ENCODE results near the gene PHTF2.

Gene PHTF2

GRCh38 chr7:77802557-77803405 is 4.2 kb downstream of the PHTF2 start:
- peaks cover 25% of the 10 kb centered on the region for H3K4me1 ChIP-seq (ENCODE audit: control insufficient read depth, insufficient read depth, low read length, poor library complexity, severe bottlenecking)
- no peaks in the 10 kb centered on the region for H3K27me3 ChIP-seq (replicated peaks; ENCODE audit: control insufficient read depth, insufficient read depth, low read length, poor library complexity, severe bottlenecking)
- no peak overlapping the region for H3K4me3 ChIP-seq (ENCODE audit: insufficient read depth, low read depth, low read length, poor library complexity, severe bottlenecking)
- peaks cover 5% of the 10 kb centered on the region for H3K9me3 ChIP-seq (ENCODE audit: control insufficient read depth, low read length)
- H3K36me3 ChIP-seq (ENCODE audit: control insufficient read depth, insufficient read depth, low read length): no peaks in the 10 kb centered on the region
- DNase-seq: peak in 1 of 3 donors; percentile 9
- H3K27ac ChIP-seq (ENCODE audit: insufficient read depth, low read length, poor library complexity, severe bottlenecking): peak overlapping the region; percentile 48

- no peak overlapping the region for H3K4me3 ChIP-seq (ENCODE audit: insufficient read depth, low read depth, low read length, poor library complexity, severe bottlenecking)
- H3K27ac ChIP-seq (ENCODE audit: insufficient read depth, low read length, poor library complexity, severe bottlenecking): no peak overlapping the region
- peaks cover 15% of the 10 kb centered on the region for H3K4me1 ChIP-seq (ENCODE audit: control insufficient read depth, insufficient read depth, low read length, poor library complexity, severe bottlenecking)
- H3K27me3 ChIP-seq (replicated peaks; ENCODE audit: control insufficient read depth, insufficient read depth, low read length, poor library complexity, severe bottlenecking): no peaks in the 10 kb centered on the region
- peaks cover 5% of the 10 kb centered on the region for H3K9me3 ChIP-seq (ENCODE audit: control insufficient read depth, low read length)
- no peaks in the 10 kb centered on the region for H3K36me3 ChIP-seq (ENCODE audit: control insufficient read depth, insufficient read depth, low read length)
- no peak for DNase-seq
Measured at GRCh38 chr7:77806425-77806824, 7.9 kb downstream of the PHTF2 start.

GRCh38 chr7:77808517-77808916 is 9.9 kb downstream of the PHTF2 start:
- no peak overlapping the region for H3K4me3 ChIP-seq (ENCODE audit: insufficient read depth, low read depth, low read length, poor library complexity, severe bottlenecking)
- no peak overlapping the region for H3K27ac ChIP-seq (ENCODE audit: insufficient read depth, low read length, poor library complexity, severe bottlenecking)
- H3K9me3 ChIP-seq (ENCODE audit: control insufficient read depth, low read length): peaks cover 5% of the 10 kb centered on the region
- DNase-seq: no peak
- no peaks in the 10 kb centered on the region for H3K27me3 ChIP-seq (replicated peaks; ENCODE audit: control insufficient read depth, insufficient read depth, low read length, poor library complexity, severe bottlenecking)
- peaks cover 21% of the 10 kb centered on the region for H3K4me1 ChIP-seq (ENCODE audit: control insufficient read depth, insufficient read depth, low read length, poor library complexity, severe bottlenecking)
- no peaks in the 10 kb centered on the region for H3K36me3 ChIP-seq (ENCODE audit: control insufficient read depth, insufficient read depth, low read length)

- Histone ChIP-seq H3K36me3 (ENCODE audit: control insufficient read depth, insufficient read depth, low read length) (no peaks in the 10 kb centered on the region), H3K4me1 (ENCODE audit: control insufficient read depth, insufficient read depth, low read length, poor library complexity, severe bottlenecking) (peaks cover 13% of the 10 kb centered on the region), H3K4me3 (ENCODE audit: insufficient read depth, low read depth, low read length, poor library complexity, severe bottlenecking) (no peak overlapping the region), H3K9me3 (ENCODE audit: control insufficient read depth, low read length) (peaks cover under 1% of the 10 kb centered on the region), H3K27ac (ENCODE audit: insufficient read depth, low read length, poor library complexity, severe bottlenecking) (no peak overlapping the region), H3K27me3 (replicated peaks; ENCODE audit: control insufficient read depth, insufficient read depth, low read length, poor library complexity, severe bottlenecking) (no peaks in the 10 kb centered on the region)
- no peak for DNase-seq
Measured at GRCh38 chr7:77811516-77812289, 13.1 kb downstream of the PHTF2 start.

GRCh38 chr7:77812290-77812685 is 13.7 kb downstream of the PHTF2 start:
- Histone ChIP-seq H3K27me3 (replicated peaks; ENCODE audit: control insufficient read depth, insufficient read depth, low read length, poor library complexity, severe bottlenecking) (no peaks in the 10 kb centered on the region), H3K27ac (ENCODE audit: insufficient read depth, low read length, poor library complexity, severe bottlenecking) (no peak overlapping the region), H3K4me1 (ENCODE audit: control insufficient read depth, insufficient read depth, low read length, poor library complexity, severe bottlenecking) (peaks cover 13% of the 10 kb centered on the region), H3K36me3 (ENCODE audit: control insufficient read depth, insufficient read depth, low read length) (peaks cover 3% of the 10 kb centered on the region), H3K4me3 (ENCODE audit: insufficient read depth, low read depth, low read length, poor library complexity, severe bottlenecking) (no peak overlapping the region), H3K9me3 (ENCODE audit: control insufficient read depth, low read length) (no peaks in the 10 kb centered on the region)
- no peak for DNase-seq

- Histone ChIP-seq H3K9me3 (ENCODE audit: control insufficient read depth, low read length) (no peaks in the 10 kb centered on the region), H3K36me3 (ENCODE audit: control insufficient read depth, insufficient read depth, low read length) (peaks cover 3% of the 10 kb centered on the region), H3K27me3 (replicated peaks; ENCODE audit: control insufficient read depth, insufficient read depth, low read length, poor library complexity, severe bottlenecking) (no peaks in the 10 kb centered on the region), H3K4me1 (ENCODE audit: control insufficient read depth, insufficient read depth, low read length, poor library complexity, severe bottlenecking) (peaks cover 13% of the 10 kb centered on the region), H3K27ac (ENCODE audit: insufficient read depth, low read length, poor library complexity, severe bottlenecking) (no peak overlapping the region), H3K4me3 (ENCODE audit: insufficient read depth, low read depth, low read length, poor library complexity, severe bottlenecking) (no peak overlapping the region)
- no peak for DNase-seq
Measured at GRCh38 chr7:77813180-77813579, 14.6 kb downstream of the PHTF2 start.

- peaks cover 9% of the 10 kb centered on the region for H3K9me3 ChIP-seq (ENCODE audit: control insufficient read depth, low read length)
- H3K36me3 ChIP-seq (ENCODE audit: control insufficient read depth, insufficient read depth, low read length): peaks cover 8% of the 10 kb centered on the region
- H3K27me3 ChIP-seq (replicated peaks; ENCODE audit: control insufficient read depth, insufficient read depth, low read length, poor library complexity, severe bottlenecking): no peaks in the 10 kb centered on the region
- H3K27ac ChIP-seq (ENCODE audit: insufficient read depth, low read length, poor library complexity, severe bottlenecking): no peak overlapping the region
- DNase-seq: no peak
- no peaks in the 10 kb centered on the region for H3K4me1 ChIP-seq (ENCODE audit: control insufficient read depth, insufficient read depth, low read length, poor library complexity, severe bottlenecking)
- H3K4me3 ChIP-seq (ENCODE audit: insufficient read depth, low read depth, low read length, poor library complexity, severe bottlenecking): no peak overlapping the region
Measured at GRCh38 chr7:77819021-77819420, 20.4 kb downstream of the PHTF2 start.

GRCh38 chr7:77820967-77821366 is 22.4 kb downstream of the PHTF2 start:
- H3K4me3 ChIP-seq (ENCODE audit: insufficient read depth, low read depth, low read length, poor library complexity, severe bottlenecking): no peak overlapping the region
- peaks cover 8% of the 10 kb centered on the region for H3K36me3 ChIP-seq (ENCODE audit: control insufficient read depth, insufficient read depth, low read length)
- H3K4me1 ChIP-seq (ENCODE audit: control insufficient read depth, insufficient read depth, low read length, poor library complexity, severe bottlenecking): no peaks in the 10 kb centered on the region
- no peak overlapping the region for H3K27ac ChIP-seq (ENCODE audit: insufficient read depth, low read length, poor library complexity, severe bottlenecking)
- no peaks in the 10 kb centered on the region for H3K27me3 ChIP-seq (replicated peaks; ENCODE audit: control insufficient read depth, insufficient read depth, low read length, poor library complexity, severe bottlenecking)
- no peak for DNase-seq
- H3K9me3 ChIP-seq (ENCODE audit: control insufficient read depth, low read length): peaks cover 9% of the 10 kb centered on the region

- H3K27ac ChIP-seq (ENCODE audit: insufficient read depth, low read length, poor library complexity, severe bottlenecking): no peak overlapping the region
- peaks cover 4% of the 10 kb centered on the region for H3K4me1 ChIP-seq (ENCODE audit: control insufficient read depth, insufficient read depth, low read length, poor library complexity, severe bottlenecking)
Measured at GRCh38 chr7:77822269-77822668, 23.7 kb downstream of the PHTF2 start.

GRCh38 chr7:77823787-77824186 is 25.2 kb downstream of the PHTF2 start:
- Histone ChIP-seq H3K36me3 (ENCODE audit: control insufficient read depth, insufficient read depth, low read length) (peaks cover 5% of the 10 kb centered on the region), H3K27me3 (replicated peaks; ENCODE audit: control insufficient read depth, insufficient read depth, low read length, poor library complexity, severe bottlenecking) (no peaks in the 10 kb centered on the region), H3K4me3 (ENCODE audit: insufficient read depth, low read depth, low read length, poor library complexity, severe bottlenecking) (no peak overlapping the region), H3K27ac (ENCODE audit: insufficient read depth, low read length, poor library complexity, severe bottlenecking) (no peak overlapping the region), H3K9me3 (ENCODE audit: control insufficient read depth, low read length) (peaks cover 9% of the 10 kb centered on the region), H3K4me1 (ENCODE audit: control insufficient read depth, insufficient read depth, low read length, poor library complexity, severe bottlenecking) (peaks cover 10% of the 10 kb centered on the region)
- no peak for DNase-seq

More at GRCh38 chr7:77822269-77822668, 23.7 kb downstream of the PHTF2 start:
- Histone ChIP-seq H3K36me3 (ENCODE audit: control insufficient read depth, insufficient read depth, low read length) (peaks cover 5% of the 10 kb centered on the region), H3K4me3 (ENCODE audit: insufficient read depth, low read depth, low read length, poor library complexity, severe bottlenecking) (no peak overlapping the region), H3K27me3 (replicated peaks; ENCODE audit: control insufficient read depth, insufficient read depth, low read length, poor library complexity, severe bottlenecking) (no peaks in the 10 kb centered on the region), H3K9me3 (ENCODE audit: control insufficient read depth, low read length) (peaks cover 9% of the 10 kb centered on the region)
- DNase-seq: no peak
